ENCODE data around the gene CYP26B1.

DNA sequence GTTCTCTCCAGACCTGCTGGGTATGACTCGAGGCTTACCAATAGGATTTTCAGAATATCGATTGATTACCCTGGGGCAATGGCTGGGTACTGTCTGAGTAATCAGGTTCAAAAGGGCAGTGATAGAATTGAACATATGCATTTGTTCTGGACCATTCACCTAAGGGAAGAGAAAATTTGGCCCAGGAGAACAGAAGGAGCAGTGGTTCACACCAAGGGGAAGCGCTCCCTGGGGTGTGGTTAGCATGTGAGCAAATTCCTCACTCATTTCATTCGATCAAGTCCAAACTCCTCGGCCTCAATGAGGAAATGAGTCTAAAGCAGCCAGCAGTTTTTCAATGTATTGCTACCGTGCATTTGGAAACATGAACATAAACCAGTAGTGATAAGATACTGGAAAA lies 55.6 kb downstream of the CYP26B1 start:
- TF ChIP-seq FOXP2 (optimal IDR thresholded peaks at IDR 0.05; ENCODE audit: control extremely low read depth, extremely low read length, insufficient read depth) = no peak
- no peak for TF ChIP-seq EZH2 (IDR thresholded peaks at IDR 0.05)
- no peak for TF ChIP-seq POLR2AphosphoS5 (IDR thresholded peaks at IDR 0.05; ENCODE audit: borderline replicate concordance, low read depth, low read length)

Data from SK-N-MC (cell line).